H9 (cell line): ENCODE data around the gene TPRG1. TPM values are rescaled to one million over a fixed set of nuclear protein-coding genes. Genes with fewer than 3 reads are reported as not detected.

Experiments used
- DNase-seq: peaks from one replicate; pipeline ENCODE4 v3.0.0-alpha.2; 2017
- H2AFZ ChIP-seq: one replicate; pipeline ENCODE4 v1.6.1; 2013; ENCODE audit warnings: mild to moderate bottlenecking, low read length, control low read depth, moderate library complexity
- H2AK5ac ChIP-seq: 2 replicates; pipeline ENCODE4 v1.6.1; 2013; ENCODE audit warnings: low read length, control low read depth, mixed read lengths; ENCODE audit not compliant: insufficient read length
- H2BK120ac ChIP-seq: one replicate; pipeline ENCODE4 v1.6.1; 2013; ENCODE audit warnings: low read depth, mild to moderate bottlenecking, low read length, control low read depth, inconsistent platforms; ENCODE audit not compliant: poor library complexity, severe bottlenecking
- H2BK12ac ChIP-seq: 2 replicates; pipeline ENCODE4 v1.6.1; 2013; ENCODE audit warnings: low read length, control low read depth, mixed read lengths, low read depth; ENCODE audit not compliant: insufficient read length
- H2BK15ac ChIP-seq: 2 replicates; pipeline ENCODE4 v1.6.1; 2013; ENCODE audit warnings: low read depth, low read length, control low read depth
- H2BK20ac ChIP-seq: one replicate; pipeline ENCODE4 v1.6.1; 2013; ENCODE audit warnings: low read depth, mild to moderate bottlenecking, low read length, control low read depth, inconsistent platforms; ENCODE audit not compliant: poor library complexity, severe bottlenecking
- H2BK5ac ChIP-seq: 2 replicates; pipeline ENCODE4 v1.6.1; 2013; ENCODE audit warnings: low read length, control low read depth, mixed read lengths; ENCODE audit not compliant: insufficient read length
- H3K14ac ChIP-seq: 2 replicates; pipeline ENCODE4 v1.6.1; 2013; ENCODE audit warnings: low read length, control low read depth; ENCODE audit not compliant: insufficient read depth
- H3K18ac ChIP-seq: 2 replicates; pipeline ENCODE4 v1.6.1; 2013; ENCODE audit warnings: low read depth, mild to moderate bottlenecking, mixed read lengths, low read length, control low read depth; ENCODE audit not compliant: insufficient read length
- H3K23ac ChIP-seq: 2 replicates; pipeline ENCODE4 v1.6.1; 2013; ENCODE audit warnings: low read length, control low read depth, mixed read lengths, low read depth; ENCODE audit not compliant: insufficient read length
- H3K23me2 ChIP-seq: 2 replicates; pipeline ENCODE4 v1.6.1; 2013; ENCODE audit warnings: low read depth, mild to moderate bottlenecking, mixed read lengths, low read length, control low read depth; ENCODE audit not compliant: insufficient read length, poor library complexity, severe bottlenecking
- H3K27ac ChIP-seq: 2 replicates; pipeline ENCODE4 v1.5.1; 2013; ENCODE audit warnings: low read length, control low read depth, mixed read lengths, low read depth; ENCODE audit not compliant: insufficient read length
- H3K27me3 ChIP-seq: 2 replicates; pipeline ENCODE4 v1.6.1; 2013; ENCODE audit warnings: low read length, control low read depth, inconsistent platforms; ENCODE audit not compliant: insufficient read depth
- H3K4ac ChIP-seq: 2 replicates; pipeline ENCODE4 v1.6.1; 2013; ENCODE audit warnings: low read depth, mild to moderate bottlenecking, control low read depth, inconsistent platforms, low read length, moderate library complexity
- H3K4me1 ChIP-seq: 2 replicates; pipeline ENCODE4 v1.6.1; 2013; ENCODE audit warnings: low read length, control low read depth, inconsistent platforms; ENCODE audit not compliant: insufficient read depth
- H3K4me2 ChIP-seq: 2 replicates; pipeline ENCODE4 v1.6.1; 2013; ENCODE audit warnings: low read length, control low read depth, mixed read lengths; ENCODE audit not compliant: insufficient read length, insufficient read depth
- H3K56ac ChIP-seq: 2 replicates; pipeline ENCODE4 v1.6.1; 2013; ENCODE audit warnings: low read depth, mild to moderate bottlenecking, mixed read lengths, low read length, control low read depth; ENCODE audit not compliant: insufficient read length
- H3K79me1 ChIP-seq: 2 replicates; pipeline ENCODE4 v1.6.1; 2013; ENCODE audit warnings: low read depth, mild to moderate bottlenecking, moderate library complexity, low read length, control low read depth, inconsistent platforms; ENCODE audit not compliant: insufficient read depth, poor library complexity, severe bottlenecking
- H3K79me2 ChIP-seq: 2 replicates; pipeline ENCODE4 v1.6.1; 2013; ENCODE audit warnings: low read length, control low read depth, inconsistent platforms; ENCODE audit not compliant: insufficient read depth
- H3K9ac ChIP-seq: 2 replicates; pipeline ENCODE4 v1.6.1; 2013; ENCODE audit warnings: low read length, control low read depth, mixed read lengths; ENCODE audit not compliant: insufficient read length; ENCODE audit errors: extremely low read depth
- H3K9me3 ChIP-seq: one replicate; pipeline ENCODE4 v1.6.1; 2013; ENCODE audit warnings: low read depth, low read length, inconsistent platforms; ENCODE audit not compliant: control insufficient read depth
- H3T11ph ChIP-seq: one replicate; pipeline ENCODE4 v1.6.1; 2013; ENCODE audit warnings: mild to moderate bottlenecking, low read length, control low read depth, inconsistent platforms
- H4K20me1 ChIP-seq: one replicate; pipeline ENCODE4 v1.6.1; 2013; ENCODE audit not compliant: control insufficient read depth, insufficient read length, insufficient read depth
- H4K5ac ChIP-seq: 2 replicates; pipeline ENCODE4 v1.6.1; 2013; ENCODE audit warnings: low read depth, mild to moderate bottlenecking, mixed read lengths, low read length, control low read depth; ENCODE audit not compliant: insufficient read length
- H4K8ac ChIP-seq: replicated peaks from 2 replicates; pipeline ENCODE4 v1.6.1; 2013; ENCODE audit warnings: low read length, control low read depth, mixed read lengths, low read depth; ENCODE audit not compliant: insufficient read length
- H4K91ac ChIP-seq: 2 replicates; pipeline ENCODE4 v1.6.1; 2013; ENCODE audit warnings: low read depth, mild to moderate bottlenecking, moderate library complexity, mixed read lengths, low read length, control low read depth; ENCODE audit not compliant: insufficient read length
- H3K27ac Mint-ChIP-seq, 3 experiments: 2 replicates in 2 of 3; 3 replicates in 1 of 3; pipeline ENCODE4 v1.8.0; 2020 to 2021; ENCODE audit warnings: mixed read lengths in 3 of 3, mild to moderate bottlenecking in 1 of 3, moderate library complexity in 1 of 3
- H3K27me3 Mint-ChIP-seq: 2 replicates; pipeline ENCODE4 v1.8.0; 2021; ENCODE audit warnings: low read depth, mild to moderate bottlenecking, moderate library complexity, mixed read lengths
- H3K36me3 Mint-ChIP-seq, 3 experiments: 2 replicates in 2 of 3; 3 replicates in 1 of 3; pipeline ENCODE4 v1.8.0; 2020 to 2021; ENCODE audit warnings: low read depth in 3 of 3, mixed read lengths in 3 of 3; ENCODE audit not compliant: insufficient read depth in 1 of 3
- H3K4me1 Mint-ChIP-seq, 2 experiments: 2 replicates each; pipeline ENCODE4 v1.8.0; 2020; ENCODE audit warnings: mixed read lengths in 2 of 2
- H3K4me3 Mint-ChIP-seq, 2 experiments: 2 replicates in 1 of 2; 3 replicates in 1 of 2; pipeline ENCODE4 v1.8.0; 2020 to 2021; ENCODE audit warnings: mild to moderate bottlenecking in 2 of 2, mixed read lengths in 2 of 2, moderate library complexity in 1 of 2
- H3K9me3 Mint-ChIP-seq, 2 experiments: 2 replicates in 1 of 2; 3 replicates in 1 of 2; pipeline ENCODE4 v1.8.0; 2020; ENCODE audit warnings: mild to moderate bottlenecking in 2 of 2, mixed read lengths in 2 of 2, moderate library complexity in 1 of 2
- CTCF ChIP-seq: fragments of 200-600 bp; sonication (generic); conservative IDR thresholded peaks from 3 replicates; pipeline ENCODE4 v1.8.0; 2021; ENCODE audit warnings: antibody characterized with exemption, mild to moderate bottlenecking
- WGBS: extraction: QIAGEN DNeasy Blood & Tissue Kit; methylation state at CpG from one replicate; pipeline ENCODE4 v1.1.7; 2013; ENCODE audit warnings: missing lambda C conversion rate, low lambda C conversion rate, mixed read lengths; ENCODE audit not compliant: insufficient read length; ENCODE audit errors: extremely low coverage; 5-methylcytosine and 5-hydroxymethylcytosine counted together
- total RNA-seq: library from RNA; stranded (reverse); gene quantifications from 2 replicates; pipeline ENCODE4 v1.2.1, GENCODE V29; 2021

Gene TPRG1
- total RNA-seq, 1 experiment from 2014 or later: 0.66 TPM

GRCh38 chr3:189186101-189186500, 14.3 kb downstream of the TPRG1 start:
- Histone ChIP-seq H2BK5ac (no peak overlapping the region), H3K9ac (no peak overlapping the region), H3K4me2 (no peak overlapping the region), H3K9me3 (peaks cover 4% of the 10 kb centered on the region), H3K56ac (no peak overlapping the region), H3T11ph (no peak overlapping the region), H3K4ac (no peak overlapping the region), H2AK5ac (no peak overlapping the region), H2AFZ (no peak overlapping the region), H3K79me1 (no peaks in the 10 kb centered on the region), H4K20me1 (no peaks in the 10 kb centered on the region), H2BK15ac (no peak overlapping the region), H3K23ac (no peak overlapping the region), H3K18ac (no peak overlapping the region), H2BK120ac (no peak overlapping the region), H4K8ac (no peak overlapping the region), H3K14ac (no peak overlapping the region), H3K27me3 (no peaks in the 10 kb centered on the region), H4K5ac (no peak overlapping the region), H2BK12ac (no peak overlapping the region), H3K79me2 (no peaks in the 10 kb centered on the region), H4K91ac (no peak overlapping the region), H3K23me2 (no peaks in the 10 kb centered on the region), H3K4me1 (no peaks in the 10 kb centered on the region), H3K27ac (no peak overlapping the region), H2BK20ac (no peak overlapping the region)
- no peak overlapping the region for H3K4me3 Mint-ChIP-seq
- H3K27ac Mint-ChIP-seq: no peak overlapping the region
- WGBS: no CpG with 5 or more reads among the region's 4 CpGs
- DNase-seq: no peak
- H3K36me3 Mint-ChIP-seq: peaks cover 10 to 17% (median 16%) of the 10 kb centered on the region in 3 experiments
- no peaks in the 10 kb centered on the region for H3K4me1 Mint-ChIP-seq
- peaks cover 15 to 22% of the 10 kb centered on the region in 2 experiments for H3K9me3 Mint-ChIP-seq
- no peak for TF ChIP-seq CTCF
- H3K27me3 Mint-ChIP-seq: no peaks in the 10 kb centered on the region
